Islet precursor cell (in vitro differentiated cells): Measurements from ENCODE around the gene SLC17A7.
A peak's percentile ranks its signal among the peaks of the same experiment; 100 is the strongest.
"Not testable (repeated sequence)": the region's sequence is repeated elsewhere in the genome, so short reads cannot be mapped to it uniquely, and the experiment has no call there.

Experiments
- DNase-seq: peaks from one replicate; pipeline ENCODE4 v3.0.0-alpha.2; 2018

The SLC17A7 gene

GRCh38 chr19:49469828-49470614 lies 28.7 kb upstream of the SLC17A7 start:
- no peak for DNase-seq

- DNase-seq = peak; percentile 84
These were observed 27.6 kb upstream of the SLC17A7 start for GRCh38 chr19:49468746-49469447.

GRCh38 chr19:49468199-49468598 lies 26.9 kb upstream of the SLC17A7 start:
- DNase-seq = no peak

- DNase-seq = no peak
These were observed 24.0 kb upstream of the SLC17A7 start for GRCh38 chr19:49465371-49465770.

GRCh38 chr19:49463960-49464740 lies 22.8 kb upstream of the SLC17A7 start:
- DNase-seq = no peak

GRCh38 chr19:49462492-49462891 lies 21.2 kb upstream of the SLC17A7 start:
- DNase-seq = no peak

- no peak for DNase-seq
These were observed 20.3 kb upstream of the SLC17A7 start for GRCh38 chr19:49461656-49462055.

- DNase-seq = not testable (repeated sequence)
These were observed 19.8 kb upstream of the SLC17A7 start for GRCh38 chr19:49461130-49461529.

- peak; percentile 48 for DNase-seq
These were observed 18.1 kb upstream of the SLC17A7 start for GRCh38 chr19:49459388-49459787.

- DNase-seq = peak; percentile 81
These were observed 17.2 kb upstream of the SLC17A7 start for GRCh38 chr19:49458567-49458903.

GRCh38 chr19:49456326-49456725 lies 15.0 kb upstream of the SLC17A7 start:
- DNase-seq = no peak

- no peak for DNase-seq
These were observed 14.4 kb upstream of the SLC17A7 start for GRCh38 chr19:49455773-49456172.

GRCh38 chr19:49453757-49454240 lies 12.5 kb upstream of the SLC17A7 start:
- peak; percentile 57 for DNase-seq

GRCh38 chr19:49453013-49453756 lies 11.9 kb upstream of the SLC17A7 start, which contains the start of gene ALDH16A1:
Gene ALDH16A1 (plus strand): TSS chr19:49453225. CDS start chr19:49453332, 107 bp downstream.
- peak; percentile 98 for DNase-seq

GRCh38 chr19:49451430-49452181 lies 10.3 kb upstream of the SLC17A7 start, which contains the start of gene PIH1D1:
Gene PIH1D1 (minus strand): TSS chr19:49451814. CDS start chr19:49451574, 240 bp downstream.
- peak; percentile 99 for DNase-seq

- no peak for DNase-seq
These were observed 9.1 kb upstream of the SLC17A7 start for GRCh38 chr19:49450405-49450804.

GRCh38 chr19:49448432-49448786 lies 7.1 kb upstream of the SLC17A7 start:
- DNase-seq = no peak

GRCh38 chr19:49447485-49448431 lies 6.4 kb upstream of the SLC17A7 start:
- peak; percentile 62 for DNase-seq

GRCh38 chr19:49445997-49446396 lies 4.7 kb upstream of the SLC17A7 start:
- DNase-seq = no peak

- not testable (repeated sequence) for DNase-seq
These were observed 2.9 kb upstream of the SLC17A7 start for GRCh38 chr19:49444100-49444700.
